ENCODE measurements around the gene PACSIN1.

Gene PACSIN1

GRCh38 chr6:34554291-34555006 is 88.6 kb downstream of the PACSIN1 start:
- TF ChIP-seq CTCF (conservative IDR thresholded peaks at IDR 0.05; ENCODE audit: control insufficient read depth, insufficient read depth, low read depth, low read length), result no peak
- H3K4me3 ChIP-seq (ENCODE audit: control insufficient read depth, low read depth, low read length), result no peak overlapping the region
- DNase-seq (ENCODE audit: low read depth), result no peak

- no peak for TF ChIP-seq CTCF (conservative IDR thresholded peaks at IDR 0.05; ENCODE audit: control insufficient read depth, insufficient read depth, low read depth, low read length)
- H3K4me3 ChIP-seq (ENCODE audit: control insufficient read depth, low read depth, low read length), result no peak overlapping the region
- DNase-seq (ENCODE audit: low read depth), result no peak
These were observed 89.1 kb downstream of the PACSIN1 start for GRCh38 chr6:34555007-34555322.

- no peak for DNase-seq (ENCODE audit: low read depth)
- no peak overlapping the region for H3K4me3 ChIP-seq (ENCODE audit: control insufficient read depth, low read depth, low read length)
- no peak for TF ChIP-seq CTCF (conservative IDR thresholded peaks at IDR 0.05; ENCODE audit: control insufficient read depth, insufficient read depth, low read depth, low read length)
These were observed 89.5 kb downstream of the PACSIN1 start for GRCh38 chr6:34555328-34555727.

- no peak for DNase-seq (ENCODE audit: low read depth)
- TF ChIP-seq CTCF (conservative IDR thresholded peaks at IDR 0.05; ENCODE audit: control insufficient read depth, insufficient read depth, low read depth, low read length), result no peak
- no peak within 1 kb of the TSS for H3K4me3 ChIP-seq (ENCODE audit: control insufficient read depth, low read depth, low read length)
These were observed 90.2 kb downstream of the PACSIN1 start, which contains the start of gene SPDEF for GRCh38 chr6:34556031-34556471. Gene SPDEF, minus strand, starts transcription at chr6:34556329. Its CDS starts 11,874 bp downstream, at chr6:34544455.

- no peak for DNase-seq (ENCODE audit: low read depth)
- no peak for TF ChIP-seq CTCF (conservative IDR thresholded peaks at IDR 0.05; ENCODE audit: control insufficient read depth, insufficient read depth, low read depth, low read length)
- H3K4me3 ChIP-seq (ENCODE audit: control insufficient read depth, low read depth, low read length), result no peak overlapping the region
These were observed 90.6 kb downstream of the PACSIN1 start for GRCh38 chr6:34556493-34556892.

- H3K4me3 ChIP-seq (ENCODE audit: control insufficient read depth, low read depth, low read length), result no peak overlapping the region
- TF ChIP-seq CTCF (conservative IDR thresholded peaks at IDR 0.05; ENCODE audit: control insufficient read depth, insufficient read depth, low read depth, low read length), result no peak
- no peak for DNase-seq (ENCODE audit: low read depth)
These were observed 91.4 kb downstream of the PACSIN1 start for GRCh38 chr6:34557228-34557627.

Data from fibroblast of mammary gland (primary cell).